H9 (cell line): Measurements from ENCODE around the gene SHE. TPM values are rescaled to one million over a fixed set of nuclear protein-coding genes. Genes with fewer than 3 reads are reported as not detected.

Experiments
- DNase-seq: peaks from one replicate; pipeline ENCODE4 v3.0.0-alpha.2; 2017
- H2AFZ ChIP-seq: one replicate; pipeline ENCODE4 v1.6.1; 2013; ENCODE audit warnings: mild to moderate bottlenecking, low read length, control low read depth, moderate library complexity
- H2AK5ac ChIP-seq: 2 replicates; pipeline ENCODE4 v1.6.1; 2013; ENCODE audit warnings: low read length, control low read depth, mixed read lengths; ENCODE audit not compliant: insufficient read length
- H2BK120ac ChIP-seq: one replicate; pipeline ENCODE4 v1.6.1; 2013; ENCODE audit warnings: low read depth, mild to moderate bottlenecking, low read length, control low read depth, inconsistent platforms; ENCODE audit not compliant: poor library complexity, severe bottlenecking
- H2BK12ac ChIP-seq: 2 replicates; pipeline ENCODE4 v1.6.1; 2013; ENCODE audit warnings: low read length, control low read depth, mixed read lengths, low read depth; ENCODE audit not compliant: insufficient read length
- H2BK15ac ChIP-seq: 2 replicates; pipeline ENCODE4 v1.6.1; 2013; ENCODE audit warnings: low read depth, low read length, control low read depth
- H2BK20ac ChIP-seq: one replicate; pipeline ENCODE4 v1.6.1; 2013; ENCODE audit warnings: low read depth, mild to moderate bottlenecking, low read length, control low read depth, inconsistent platforms; ENCODE audit not compliant: poor library complexity, severe bottlenecking
- H2BK5ac ChIP-seq: 2 replicates; pipeline ENCODE4 v1.6.1; 2013; ENCODE audit warnings: low read length, control low read depth, mixed read lengths; ENCODE audit not compliant: insufficient read length
- H3K14ac ChIP-seq: 2 replicates; pipeline ENCODE4 v1.6.1; 2013; ENCODE audit warnings: low read length, control low read depth; ENCODE audit not compliant: insufficient read depth
- H3K18ac ChIP-seq: 2 replicates; pipeline ENCODE4 v1.6.1; 2013; ENCODE audit warnings: low read depth, mild to moderate bottlenecking, mixed read lengths, low read length, control low read depth; ENCODE audit not compliant: insufficient read length
- H3K23ac ChIP-seq: 2 replicates; pipeline ENCODE4 v1.6.1; 2013; ENCODE audit warnings: low read length, control low read depth, mixed read lengths, low read depth; ENCODE audit not compliant: insufficient read length
- H3K23me2 ChIP-seq: 2 replicates; pipeline ENCODE4 v1.6.1; 2013; ENCODE audit warnings: low read depth, mild to moderate bottlenecking, mixed read lengths, low read length, control low read depth; ENCODE audit not compliant: insufficient read length, poor library complexity, severe bottlenecking
- H3K27ac ChIP-seq: 2 replicates; pipeline ENCODE4 v1.5.1; 2013; ENCODE audit warnings: low read length, control low read depth, mixed read lengths, low read depth; ENCODE audit not compliant: insufficient read length
- H3K27me3 ChIP-seq: 2 replicates; pipeline ENCODE4 v1.6.1; 2013; ENCODE audit warnings: low read length, control low read depth, inconsistent platforms; ENCODE audit not compliant: insufficient read depth
- H3K4ac ChIP-seq: 2 replicates; pipeline ENCODE4 v1.6.1; 2013; ENCODE audit warnings: low read depth, mild to moderate bottlenecking, control low read depth, inconsistent platforms, low read length, moderate library complexity
- H3K4me1 ChIP-seq: 2 replicates; pipeline ENCODE4 v1.6.1; 2013; ENCODE audit warnings: low read length, control low read depth, inconsistent platforms; ENCODE audit not compliant: insufficient read depth
- H3K4me2 ChIP-seq: 2 replicates; pipeline ENCODE4 v1.6.1; 2013; ENCODE audit warnings: low read length, control low read depth, mixed read lengths; ENCODE audit not compliant: insufficient read length, insufficient read depth
- H3K56ac ChIP-seq: 2 replicates; pipeline ENCODE4 v1.6.1; 2013; ENCODE audit warnings: low read depth, mild to moderate bottlenecking, mixed read lengths, low read length, control low read depth; ENCODE audit not compliant: insufficient read length
- H3K79me1 ChIP-seq: 2 replicates; pipeline ENCODE4 v1.6.1; 2013; ENCODE audit warnings: low read depth, mild to moderate bottlenecking, moderate library complexity, low read length, control low read depth, inconsistent platforms; ENCODE audit not compliant: insufficient read depth, poor library complexity, severe bottlenecking
- H3K79me2 ChIP-seq: 2 replicates; pipeline ENCODE4 v1.6.1; 2013; ENCODE audit warnings: low read length, control low read depth, inconsistent platforms; ENCODE audit not compliant: insufficient read depth
- H3K9ac ChIP-seq: 2 replicates; pipeline ENCODE4 v1.6.1; 2013; ENCODE audit warnings: low read length, control low read depth, mixed read lengths; ENCODE audit not compliant: insufficient read length; ENCODE audit errors: extremely low read depth
- H3K9me3 ChIP-seq: one replicate; pipeline ENCODE4 v1.6.1; 2013; ENCODE audit warnings: low read depth, low read length, inconsistent platforms; ENCODE audit not compliant: control insufficient read depth
- H3T11ph ChIP-seq: one replicate; pipeline ENCODE4 v1.6.1; 2013; ENCODE audit warnings: mild to moderate bottlenecking, low read length, control low read depth, inconsistent platforms
- H4K20me1 ChIP-seq: one replicate; pipeline ENCODE4 v1.6.1; 2013; ENCODE audit not compliant: control insufficient read depth, insufficient read length, insufficient read depth
- H4K5ac ChIP-seq: 2 replicates; pipeline ENCODE4 v1.6.1; 2013; ENCODE audit warnings: low read depth, mild to moderate bottlenecking, mixed read lengths, low read length, control low read depth; ENCODE audit not compliant: insufficient read length
- H4K8ac ChIP-seq: replicated peaks from 2 replicates; pipeline ENCODE4 v1.6.1; 2013; ENCODE audit warnings: low read length, control low read depth, mixed read lengths, low read depth; ENCODE audit not compliant: insufficient read length
- H4K91ac ChIP-seq: 2 replicates; pipeline ENCODE4 v1.6.1; 2013; ENCODE audit warnings: low read depth, mild to moderate bottlenecking, moderate library complexity, mixed read lengths, low read length, control low read depth; ENCODE audit not compliant: insufficient read length
- H3K27ac Mint-ChIP-seq, 3 experiments: 2 replicates in 2 of 3; 3 replicates in 1 of 3; pipeline ENCODE4 v1.8.0; 2020 to 2021; ENCODE audit warnings: mixed read lengths in 3 of 3, mild to moderate bottlenecking in 1 of 3, moderate library complexity in 1 of 3
- H3K27me3 Mint-ChIP-seq: 2 replicates; pipeline ENCODE4 v1.8.0; 2021; ENCODE audit warnings: low read depth, mild to moderate bottlenecking, moderate library complexity, mixed read lengths
- H3K36me3 Mint-ChIP-seq, 3 experiments: 2 replicates in 2 of 3; 3 replicates in 1 of 3; pipeline ENCODE4 v1.8.0; 2020 to 2021; ENCODE audit warnings: low read depth in 3 of 3, mixed read lengths in 3 of 3; ENCODE audit not compliant: insufficient read depth in 1 of 3
- H3K4me1 Mint-ChIP-seq, 2 experiments: 2 replicates each; pipeline ENCODE4 v1.8.0; 2020; ENCODE audit warnings: mixed read lengths in 2 of 2
- H3K4me3 Mint-ChIP-seq, 2 experiments: 2 replicates in 1 of 2; 3 replicates in 1 of 2; pipeline ENCODE4 v1.8.0; 2020 to 2021; ENCODE audit warnings: mild to moderate bottlenecking in 2 of 2, mixed read lengths in 2 of 2, moderate library complexity in 1 of 2
- H3K9me3 Mint-ChIP-seq, 2 experiments: 2 replicates in 1 of 2; 3 replicates in 1 of 2; pipeline ENCODE4 v1.8.0; 2020; ENCODE audit warnings: mild to moderate bottlenecking in 2 of 2, mixed read lengths in 2 of 2, moderate library complexity in 1 of 2
- CTCF ChIP-seq: fragments of 200-600 bp; sonication (generic); conservative IDR thresholded peaks from 3 replicates; pipeline ENCODE4 v1.8.0; 2021; ENCODE audit warnings: antibody characterized with exemption, mild to moderate bottlenecking
- WGBS: extraction: QIAGEN DNeasy Blood & Tissue Kit; methylation state at CpG from one replicate; pipeline ENCODE4 v1.1.7; 2013; ENCODE audit warnings: missing lambda C conversion rate, low lambda C conversion rate, mixed read lengths; ENCODE audit not compliant: insufficient read length; ENCODE audit errors: extremely low coverage; 5-methylcytosine and 5-hydroxymethylcytosine counted together
- total RNA-seq: library from RNA; stranded (reverse); gene quantifications from 2 replicates; pipeline ENCODE4 v1.2.1, GENCODE V29; 2021

The SHE gene
- total RNA-seq, 1 experiment from 2014 or later: 0.48 TPM

GRCh38 chr1:154503898-154504297, 1.7 kb upstream of the SHE start:
- WGBS: no CpG with 5 or more reads among the region's 5 CpGs
- H3K4me3 Mint-ChIP-seq: no peak overlapping the region

More at GRCh38 chr1:154503898-154504297, 1.7 kb upstream of the SHE start:
- no peak overlapping the region for H3K14ac ChIP-seq
- no peak overlapping the region for H2BK120ac ChIP-seq
- H3K27me3 ChIP-seq: peaks cover 41% of the 10 kb centered on the region
- no peaks in the 10 kb centered on the region for H3K79me2 ChIP-seq
- no peak overlapping the region for H2BK5ac ChIP-seq
- no peak overlapping the region for H2BK15ac ChIP-seq
- H3K79me1 ChIP-seq: no peaks in the 10 kb centered on the region
- no peak overlapping the region for H3K4ac ChIP-seq
- H3K4me1 ChIP-seq: no peaks in the 10 kb centered on the region
- H3K36me3 Mint-ChIP-seq: no peaks in the 10 kb centered on the region
- no peak overlapping the region for H4K91ac ChIP-seq
- no peak overlapping the region for H3K9ac ChIP-seq
- H4K5ac ChIP-seq: no peak overlapping the region
- H3K9me3 Mint-ChIP-seq: peaks cover 10 to 11% of the 10 kb centered on the region in 2 experiments
- H2BK20ac ChIP-seq: no peak overlapping the region
- H3K23me2 ChIP-seq: peaks cover 3% of the 10 kb centered on the region
- no peak overlapping the region for H3T11ph ChIP-seq
- H3K27ac Mint-ChIP-seq: no peak overlapping the region
- no peak overlapping the region for H2BK12ac ChIP-seq
- H4K8ac ChIP-seq: no peak overlapping the region
- H3K9me3 ChIP-seq: no peaks in the 10 kb centered on the region
- no peak overlapping the region for H3K4me2 ChIP-seq
- H3K23ac ChIP-seq: no peak overlapping the region
- no peaks in the 10 kb centered on the region for H4K20me1 ChIP-seq
- no peak overlapping the region for H2AK5ac ChIP-seq
- no peak overlapping the region for H3K56ac ChIP-seq
- peaks cover 4% of the 10 kb centered on the region in 2 experiments for H3K4me1 Mint-ChIP-seq
- H3K27me3 Mint-ChIP-seq: peaks cover 88% of the 10 kb centered on the region
- TF ChIP-seq CTCF: no peak
- H2AFZ ChIP-seq: no peak overlapping the region
- no peak for DNase-seq
- H3K18ac ChIP-seq: no peak overlapping the region
- H3K27ac ChIP-seq: no peak overlapping the region
